HTR-8/SVneo (cell line): ENCODE data around the gene RPS6KA2.

Experiments
- DNase-seq: peaks from one replicate; pipeline ENCODE4 v3.0.0; 2011; ENCODE audit warnings: low spot score, mixed read lengths; ENCODE audit not compliant: insufficient read length
- FAIRE-seq: peaks from 2 replicates; lab custom pipeline; 2011; peaks lifted over from hg19 to GRCh38; lab: Jason Lieb, UNC

Gene RPS6KA2

GRCh38 chr6:166617359-166617758 is 9.7 kb downstream of the RPS6KA2 start:
- no peak for DNase-seq
- FAIRE-seq: no peak

DNA sequence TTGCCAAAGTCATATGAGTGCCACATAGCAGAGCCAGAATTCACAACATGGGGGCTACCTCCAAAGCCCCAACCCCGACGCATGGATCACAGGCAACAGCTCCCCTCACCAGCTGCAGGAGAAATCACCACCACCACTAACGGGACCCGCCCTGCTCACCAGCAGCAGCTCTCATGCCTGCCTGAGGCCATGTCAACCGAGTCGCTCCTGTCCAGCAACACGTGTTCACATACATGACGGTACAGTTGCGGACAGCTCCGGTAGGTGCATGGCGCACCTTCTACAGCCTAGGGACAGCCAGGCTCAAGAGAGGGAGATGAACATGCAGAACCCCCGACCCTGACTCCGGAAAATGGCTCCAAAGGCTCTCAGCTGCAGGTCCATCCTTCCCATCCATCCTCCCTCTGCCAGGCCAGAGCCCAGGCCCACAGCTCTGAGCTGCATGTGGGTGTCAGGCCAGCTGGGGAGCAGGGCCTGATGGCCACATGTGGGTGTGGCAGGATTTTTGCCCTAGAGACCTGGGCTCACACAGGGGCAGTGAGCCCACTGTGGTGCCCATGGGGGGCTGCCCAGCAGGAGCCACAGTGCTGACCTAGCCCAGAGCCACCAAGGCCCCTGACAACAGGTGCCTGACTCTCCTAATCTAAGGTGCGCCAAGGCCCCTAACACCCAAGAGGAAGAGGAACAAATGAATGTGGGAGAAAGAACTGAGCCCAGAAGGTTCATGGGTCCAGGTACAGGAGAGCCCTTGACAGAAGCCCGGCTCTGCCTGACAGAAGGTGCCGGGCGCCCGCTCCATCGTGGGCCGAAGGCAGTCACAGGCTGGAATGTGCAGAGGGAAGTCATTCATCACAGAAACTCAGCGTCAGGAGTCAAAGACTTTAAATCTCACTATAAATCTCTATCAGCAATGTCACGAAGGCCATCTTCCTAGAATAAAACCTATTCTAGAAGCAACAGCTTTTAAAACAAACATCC is 10.5 kb downstream of the RPS6KA2 start:
- DNase-seq: no peak
- no peak for FAIRE-seq

GRCh38 chr6:166615059-166615770 is 11.8 kb downstream of the RPS6KA2 start:
- DNase-seq: no peak
- no peak for FAIRE-seq

GRCh38 chr6:166614589-166614988 is 12.5 kb downstream of the RPS6KA2 start:
- DNase-seq (no peak), FAIRE-seq (no peak)

GRCh38 chr6:166614171-166614583 is 12.9 kb downstream of the RPS6KA2 start:
- DNase-seq: no peak
- FAIRE-seq: no peak

- FAIRE-seq (no peak), DNase-seq (no peak)
These were observed 14.0 kb downstream of the RPS6KA2 start for GRCh38 chr6:166613027-166613426.

GRCh38 chr6:166612471-166612881 is 14.6 kb downstream of the RPS6KA2 start:
- FAIRE-seq (no peak), DNase-seq (no peak)

- no peak for FAIRE-seq
- no peak for DNase-seq
These were observed 15.4 kb downstream of the RPS6KA2 start for GRCh38 chr6:166611631-166612030.

DNA sequence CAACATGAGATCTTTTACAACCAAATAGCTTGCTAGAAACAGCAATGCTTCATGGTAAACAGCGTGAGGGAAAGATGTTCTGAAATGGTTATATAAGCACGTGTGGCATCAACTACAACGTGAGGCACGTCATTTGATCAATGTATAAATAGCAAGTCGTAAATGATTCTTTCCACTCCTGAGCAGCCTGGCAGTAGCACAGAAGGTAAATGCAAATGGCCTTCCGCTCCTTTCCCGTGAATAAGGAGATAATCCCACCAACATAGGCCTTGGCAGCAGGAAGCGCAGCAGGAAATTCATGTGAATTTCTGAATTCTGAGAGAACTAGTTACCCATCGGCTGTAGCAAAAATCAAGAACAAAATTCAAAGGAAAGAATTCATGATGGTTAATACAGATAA is 17.0 kb downstream of the RPS6KA2 start:
- FAIRE-seq: no peak
- DNase-seq: no peak

DNA sequence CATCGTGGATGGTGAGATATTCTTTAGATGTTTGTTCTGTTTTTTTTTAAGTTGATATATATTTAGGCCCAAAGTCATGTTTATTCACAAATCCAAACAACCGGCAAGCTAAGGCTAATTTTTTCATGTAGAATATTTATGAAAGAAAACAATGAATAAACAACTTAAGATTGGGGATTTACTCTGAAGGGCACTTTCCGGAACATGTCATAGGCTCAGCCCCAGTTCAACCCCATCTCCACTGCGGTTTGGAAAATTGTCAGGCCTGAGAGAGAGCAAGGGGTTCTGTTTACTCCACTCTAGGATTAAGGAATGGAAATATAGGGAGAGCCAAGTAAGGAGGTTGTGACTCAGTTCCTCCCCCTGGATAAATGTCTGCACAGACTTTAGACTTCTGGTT is 18.3 kb downstream of the RPS6KA2 start:
- DNase-seq (no peak), FAIRE-seq (no peak)

DNA sequence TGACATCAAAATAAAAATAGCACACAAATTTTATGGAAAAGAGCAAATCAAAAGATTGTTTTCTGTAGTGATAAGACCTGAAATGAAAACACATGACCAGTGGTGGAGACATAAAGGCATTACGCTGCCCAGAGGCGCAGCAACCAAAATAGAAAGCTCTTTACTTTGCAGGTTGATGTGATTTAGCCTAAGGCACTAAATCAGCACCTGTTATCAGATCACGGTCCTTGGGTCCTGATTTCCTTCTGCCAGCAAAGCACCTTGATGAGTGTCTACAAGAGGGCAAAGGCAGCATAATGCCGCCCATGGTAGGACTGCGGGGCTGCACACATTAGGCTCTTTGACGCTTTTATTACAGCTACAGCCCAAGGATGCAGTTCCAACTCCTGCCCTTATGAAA is 21.3 kb downstream of the RPS6KA2 start:
- no peak for DNase-seq
- no peak for FAIRE-seq

GRCh38 chr6:166604911-166605310 is 22.1 kb downstream of the RPS6KA2 start:
- DNase-seq (no peak), FAIRE-seq (no peak)

GRCh38 chr6:166604328-166604727 is 22.7 kb downstream of the RPS6KA2 start:
- FAIRE-seq (no peak), DNase-seq (no peak)

- DNase-seq: no peak
These were observed 23.9 kb downstream of the RPS6KA2 start for GRCh38 chr6:166603043-166603690.

DNA sequence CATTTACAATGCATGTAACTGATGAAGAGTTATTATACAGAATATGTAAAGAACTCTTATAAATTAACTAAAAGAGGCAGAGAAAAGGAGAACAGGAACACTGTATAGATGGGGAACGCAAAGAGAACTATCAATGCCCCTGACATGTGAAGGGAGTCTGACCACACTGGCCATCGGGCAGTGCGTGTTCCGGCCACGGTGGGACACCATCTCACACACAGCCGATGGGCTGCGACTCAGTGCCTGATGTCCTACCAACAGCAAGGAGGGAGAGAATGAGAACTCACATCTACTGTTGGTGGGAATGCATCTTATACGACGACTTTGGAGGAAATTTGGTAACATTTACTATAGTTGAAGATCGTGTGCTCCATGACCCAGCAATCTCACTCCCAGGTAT is 25.1 kb downstream of the RPS6KA2 start:
- DNase-seq (no peak), FAIRE-seq (no peak)

More at GRCh38 chr6:166603043-166603690, 23.9 kb downstream of the RPS6KA2 start:
- FAIRE-seq: no peak

DNA sequence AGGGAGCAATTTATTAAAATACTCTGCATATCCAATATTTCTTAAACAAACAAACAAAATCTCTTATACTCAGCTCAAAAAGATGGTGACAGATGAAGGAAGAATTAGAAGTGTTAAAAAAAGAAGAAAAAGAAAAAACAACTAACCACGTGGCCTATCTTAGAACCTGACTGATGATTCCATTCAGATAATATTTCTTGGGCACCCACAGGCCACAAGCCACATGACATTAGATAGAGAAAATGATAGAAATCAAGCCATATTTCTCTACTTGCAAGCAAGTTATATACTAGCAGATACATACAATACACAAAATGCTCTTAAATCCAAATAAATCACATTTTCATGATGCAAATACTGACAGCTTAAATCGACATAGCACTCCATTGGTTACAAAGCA is 26.1 kb downstream of the RPS6KA2 start:
- DNase-seq (no peak), FAIRE-seq (no peak)

GRCh38 chr6:166599205-166599604 is 27.8 kb downstream of the RPS6KA2 start:
- FAIRE-seq: no peak
- no peak for DNase-seq

DNA sequence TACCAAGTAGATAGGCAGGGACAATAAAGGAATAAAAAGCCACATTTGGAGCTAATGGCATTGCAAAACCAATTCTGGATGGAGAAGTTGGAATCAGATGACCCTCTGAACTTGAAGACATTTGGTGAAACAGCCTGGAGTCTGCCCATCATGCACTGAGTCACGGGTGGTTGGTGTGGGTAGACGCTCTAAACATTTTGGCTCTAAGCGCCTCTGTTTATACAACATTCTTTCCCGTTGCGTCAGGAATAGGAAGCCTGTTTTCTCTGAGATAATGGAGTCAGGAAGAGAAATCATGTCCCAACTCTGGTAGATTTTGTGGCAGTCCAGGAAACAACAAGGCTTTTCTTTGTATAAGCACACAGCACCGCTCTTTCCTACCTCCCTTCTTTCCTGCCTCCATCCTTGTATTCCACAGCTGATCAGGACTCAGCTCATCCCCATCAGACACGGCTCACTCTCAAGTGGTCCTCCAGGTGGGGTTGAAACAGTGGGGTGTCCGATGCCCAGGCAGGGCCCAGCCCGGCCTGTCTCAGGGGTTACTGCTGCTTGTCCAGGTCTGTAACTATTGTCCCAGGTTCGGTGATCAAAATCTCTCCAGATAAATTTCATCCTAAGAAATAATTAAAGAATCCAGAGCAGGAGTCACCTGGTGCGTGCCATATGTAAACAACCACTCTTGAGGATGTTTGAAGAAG is 28.5 kb downstream of the RPS6KA2 start:
- DNase-seq (no peak), FAIRE-seq (no peak)

GRCh38 chr6:166597711-166598440 is 29.2 kb downstream of the RPS6KA2 start:
- DNase-seq (no peak), FAIRE-seq (no peak)
